ENCODE data around the gene KANK2.

Gene KANK2

GRCh38 chr19:11196406-11197287 is 698 bp downstream of the KANK2 start:
- TF ChIP-seq GATA3 (IDR thresholded peaks at IDR 0.05; ENCODE audit: low read depth, low read length) (no peak), GATA2 (IDR thresholded peaks at IDR 0.05; ENCODE audit: low read depth, low read length) (no peak)

GRCh38 chr19:11195681-11196080 is 1.7 kb downstream of the KANK2 start:
- no peak for TF ChIP-seq GATA2 (IDR thresholded peaks at IDR 0.05; ENCODE audit: low read depth, low read length)
- TF ChIP-seq GATA3 (IDR thresholded peaks at IDR 0.05; ENCODE audit: low read depth, low read length): no peak

- TF ChIP-seq GATA3 (IDR thresholded peaks at IDR 0.05; ENCODE audit: low read depth, low read length) (no peak), GATA2 (IDR thresholded peaks at IDR 0.05; ENCODE audit: low read depth, low read length) (no peak)
These were observed 2.4 kb downstream of the KANK2 start for GRCh38 chr19:11194656-11195558.

GRCh38 chr19:11194173-11194572 is 3.2 kb downstream of the KANK2 start:
- TF ChIP-seq GATA2 (IDR thresholded peaks at IDR 0.05; ENCODE audit: low read depth, low read length): no peak
- no peak for TF ChIP-seq GATA3 (IDR thresholded peaks at IDR 0.05; ENCODE audit: low read depth, low read length)

- TF ChIP-seq GATA3 (IDR thresholded peaks at IDR 0.05; ENCODE audit: low read depth, low read length): no peak
- TF ChIP-seq GATA2 (IDR thresholded peaks at IDR 0.05; ENCODE audit: low read depth, low read length): no peak
These were observed 4.1 kb downstream of the KANK2 start for GRCh38 chr19:11192957-11193939.

GRCh38 chr19:11191934-11192333 is 5.4 kb downstream of the KANK2 start:
- TF ChIP-seq GATA2 (IDR thresholded peaks at IDR 0.05; ENCODE audit: low read depth, low read length): no peak

GRCh38 chr19:11191273-11191755 is 6.0 kb downstream of the KANK2 start:
- TF ChIP-seq GATA3 (IDR thresholded peaks at IDR 0.05; ENCODE audit: low read depth, low read length) (no peak), GATA2 (IDR thresholded peaks at IDR 0.05; ENCODE audit: low read depth, low read length) (no peak)

GRCh38 chr19:11190501-11190900 is 6.8 kb downstream of the KANK2 start:
- TF ChIP-seq GATA3 (IDR thresholded peaks at IDR 0.05; ENCODE audit: low read depth, low read length): no peak
- no peak for TF ChIP-seq GATA2 (IDR thresholded peaks at IDR 0.05; ENCODE audit: low read depth, low read length)

GRCh38 chr19:11187441-11187840 is 9.9 kb downstream of the KANK2 start:
- TF ChIP-seq GATA2 (IDR thresholded peaks at IDR 0.05; ENCODE audit: low read depth, low read length): no peak
- TF ChIP-seq GATA3 (IDR thresholded peaks at IDR 0.05; ENCODE audit: low read depth, low read length): no peak

- TF ChIP-seq GATA3 (IDR thresholded peaks at IDR 0.05; ENCODE audit: low read depth, low read length): no peak
- TF ChIP-seq GATA2 (IDR thresholded peaks at IDR 0.05; ENCODE audit: low read depth, low read length): no peak
These were observed 14.4 kb downstream of the KANK2 start for GRCh38 chr19:11182994-11183393.

- TF ChIP-seq GATA2 (IDR thresholded peaks at IDR 0.05; ENCODE audit: low read depth, low read length) (no peak), GATA3 (IDR thresholded peaks at IDR 0.05; ENCODE audit: low read depth, low read length) (no peak)
These were observed 15.9 kb downstream of the KANK2 start for GRCh38 chr19:11181488-11181887.

GRCh38 chr19:11180346-11180745 is 17.0 kb downstream of the KANK2 start:
- no peak for TF ChIP-seq GATA2 (IDR thresholded peaks at IDR 0.05; ENCODE audit: low read depth, low read length)
- TF ChIP-seq GATA3 (IDR thresholded peaks at IDR 0.05; ENCODE audit: low read depth, low read length): no peak

GRCh38 chr19:11179716-11180297 is 17.5 kb downstream of the KANK2 start:
- no peak for TF ChIP-seq GATA3 (IDR thresholded peaks at IDR 0.05; ENCODE audit: low read depth, low read length)
- TF ChIP-seq GATA2 (IDR thresholded peaks at IDR 0.05; ENCODE audit: low read depth, low read length): no peak

All from SH-SY5Y (cell line).